SK-N-SH treated with all-trans-retinoic acid at 6 μM for 48 hours (cell line): ENCODE data around the gene TBXAS1.

ENCODE experiments used
- TCF4 ChIP-seq: fragments of 250-450 bp; sonication (Bioruptor Pico); IDR thresholded peaks from 2 replicates; pipeline ENCODE4 v1.8.0; 2021; ENCODE audit warnings: mild to moderate bottlenecking, moderate library complexity, borderline replicate concordance
- ZNF565 ChIP-seq: fragments of 450-650 bp; formaldehyde crosslinking; conservative IDR thresholded peaks from 2 replicates; pipeline ENCODE4 v1.5.0; 2020; ENCODE audit warnings: low read depth, mild to moderate bottlenecking, moderate library complexity
- ZNF8 ChIP-seq: fragments of 450-650 bp; formaldehyde crosslinking; IDR thresholded peaks from 2 replicates; pipeline ENCODE4 v1.5.0; 2020; ENCODE audit warnings: mild to moderate bottlenecking, moderate library complexity
- TF ChIP-seq, protein P1 (sequence below): fragments of 250-450 bp; sonication (Bioruptor Pico); IDR thresholded peaks from 2 replicates; pipeline ENCODE4 v1.8.0; 2021; ENCODE audit warnings: low read depth, mild to moderate bottlenecking, moderate library complexity, borderline replicate concordance

GRCh38 chr7:140026935-140027334 is 197.9 kb downstream of the TBXAS1 start:
- TF ChIP-seq, protein P1, sequence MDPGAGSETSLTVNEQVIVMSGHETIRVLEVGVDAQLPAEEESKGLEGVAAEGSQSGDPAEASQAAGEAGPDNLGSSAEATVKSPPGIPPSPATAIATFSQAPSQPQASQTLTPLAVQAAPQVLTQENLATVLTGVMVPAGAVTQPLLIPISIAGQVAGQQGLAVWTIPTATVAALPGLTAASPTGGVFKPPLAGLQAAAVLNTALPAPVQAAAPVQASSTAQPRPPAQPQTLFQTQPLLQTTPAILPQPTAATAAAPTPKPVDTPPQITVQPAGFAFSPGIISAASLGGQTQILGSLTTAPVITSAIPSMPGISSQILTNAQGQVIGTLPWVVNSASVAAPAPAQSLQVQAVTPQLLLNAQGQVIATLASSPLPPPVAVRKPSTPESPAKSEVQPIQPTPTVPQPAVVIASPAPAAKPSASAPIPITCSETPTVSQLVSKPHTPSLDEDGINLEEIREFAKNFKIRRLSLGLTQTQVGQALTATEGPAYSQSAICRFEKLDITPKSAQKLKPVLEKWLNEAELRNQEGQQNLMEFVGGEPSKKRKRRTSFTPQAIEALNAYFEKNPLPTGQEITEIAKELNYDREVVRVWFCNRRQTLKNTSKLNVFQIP (CRISPR knock-in tag), result no peak
- TF ChIP-seq ZNF8 (CRISPR knock-in tag) (no peak), ZNF565 (no peak), TCF4 (no peak)
